Measurements from ENCODE around the gene RAB43.

- no peak for TF ChIP-seq EZH2 (IDR thresholded peaks at IDR 0.05; ENCODE audit: borderline replicate concordance, low read depth, low read length, poor library complexity, severe bottlenecking)
- TF ChIP-seq CTCF (conservative IDR thresholded peaks at IDR 0.05; ENCODE audit: low read depth, low read length), result no peak
These were observed 43.1 kb downstream of the RAB43 start for GRCh38 chr3:129078510-129078909.
